Measurements from ENCODE around the gene SFSWAP. TPM values are rescaled to one million over a fixed set of nuclear protein-coding genes. Genes with fewer than 3 reads are reported as not detected.

SFSWAP gene
- total and polyA plus RNA-seq, 2 of the 8 experiments (the other 6 are each of a cell fraction or from before 2014, with no cell fraction given): 36.5 to 49.5 TPM

- TF ChIP-seq SIN3A (conservative IDR thresholded peaks at IDR 0.05 in 1 of 2, IDR thresholded peaks at IDR 0.05 in 1 of 2; ENCODE audit: low read depth in 1 of 2, low read length in 2 of 2) (no peak), EGR1 (IDR thresholded peaks at IDR 0.05; ENCODE audit: borderline replicate concordance, low read depth, low read length) (no peak), YY1 (IDR thresholded peaks at IDR 0.05; ENCODE audit: low read depth, low read length) (no peak), SUZ12 (IDR thresholded peaks at IDR 0.05; ENCODE audit: low read length) (no peak), KDM5A (IDR thresholded peaks at IDR 0.05; ENCODE audit: low read length) (no peak), RFX5 (IDR thresholded peaks at IDR 0.05; ENCODE audit: borderline replicate concordance, low read depth, low read length) (no peak)
Measured at GRCh38 chr12:131771965-131772364, 61.1 kb downstream of the SFSWAP start (continued).
